GM18526 (cell line): ENCODE measurements around the gene ASCL2.

Experiments
- POLR2A ChIP-seq: IDR thresholded peaks from 3 replicates; pipeline ENCODE4 v1.6.1; 2011; ENCODE audit not compliant: insufficient read length; ENCODE audit errors: extremely low read depth

The ASCL2 gene

DNA sequence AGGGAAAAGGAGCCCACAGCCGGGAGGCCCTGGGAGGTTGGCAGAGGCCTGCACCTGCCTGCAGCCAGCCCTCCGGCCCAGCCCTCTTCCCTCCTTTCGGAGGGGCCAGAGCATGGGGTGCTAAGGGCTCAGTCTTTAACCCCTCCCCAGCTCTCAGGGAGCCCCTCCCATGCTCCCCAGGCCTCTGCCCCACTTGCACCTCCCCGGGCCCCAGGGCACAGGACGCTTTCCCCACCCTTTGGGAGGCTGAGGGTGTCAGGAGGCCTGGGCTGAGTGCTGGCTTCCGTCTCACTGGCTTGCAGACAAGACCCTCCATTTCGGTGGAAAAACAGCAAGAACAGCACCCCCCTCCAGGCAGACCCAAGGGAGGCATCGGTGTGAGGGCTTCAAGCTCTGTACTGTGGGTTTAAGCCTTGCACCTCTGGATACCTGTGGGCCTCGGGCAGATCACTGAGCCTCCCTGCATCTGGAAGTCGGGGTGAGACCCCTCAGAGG, 7.3 kb downstream of the ASCL2 start:
- no peak for TF ChIP-seq POLR2A

DNA sequence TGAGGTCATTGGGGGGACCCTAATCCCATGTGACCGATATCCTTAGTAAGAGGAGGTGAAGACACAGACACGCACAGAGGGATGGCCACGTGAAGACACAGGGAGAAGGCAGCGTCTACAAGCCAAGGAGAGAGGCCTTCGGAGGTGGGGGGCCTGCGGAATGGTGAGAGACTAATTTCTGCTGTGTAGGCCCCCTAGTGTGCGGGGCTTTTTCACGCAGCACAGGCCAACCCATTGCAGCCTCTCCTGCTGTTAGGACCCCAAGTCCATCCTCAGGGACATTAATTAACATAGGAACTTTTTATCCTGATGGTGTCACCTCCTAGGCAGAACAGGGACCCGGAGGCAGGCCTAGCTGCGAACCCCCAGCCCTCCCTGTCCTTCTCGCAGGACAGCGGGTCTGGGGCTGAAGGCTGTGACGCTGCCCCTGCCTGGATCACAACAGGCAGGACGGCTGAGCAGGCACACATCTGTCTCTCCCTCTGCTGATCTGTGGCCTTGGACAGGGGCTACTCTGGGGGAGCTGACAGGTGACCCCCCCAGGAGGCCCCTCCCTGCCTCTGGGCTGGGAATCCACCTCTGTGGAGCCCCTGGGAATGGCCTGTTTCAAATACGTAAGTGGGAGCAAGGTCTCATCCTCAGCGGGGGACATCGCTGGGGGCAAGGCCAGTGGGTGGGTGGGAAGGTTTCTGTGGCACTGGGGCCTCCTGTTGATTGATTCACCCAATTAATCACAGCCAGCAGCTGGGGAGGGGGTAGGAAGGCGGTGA, 7.9 kb downstream of the ASCL2 start:
- no peak for TF ChIP-seq POLR2A

DNA sequence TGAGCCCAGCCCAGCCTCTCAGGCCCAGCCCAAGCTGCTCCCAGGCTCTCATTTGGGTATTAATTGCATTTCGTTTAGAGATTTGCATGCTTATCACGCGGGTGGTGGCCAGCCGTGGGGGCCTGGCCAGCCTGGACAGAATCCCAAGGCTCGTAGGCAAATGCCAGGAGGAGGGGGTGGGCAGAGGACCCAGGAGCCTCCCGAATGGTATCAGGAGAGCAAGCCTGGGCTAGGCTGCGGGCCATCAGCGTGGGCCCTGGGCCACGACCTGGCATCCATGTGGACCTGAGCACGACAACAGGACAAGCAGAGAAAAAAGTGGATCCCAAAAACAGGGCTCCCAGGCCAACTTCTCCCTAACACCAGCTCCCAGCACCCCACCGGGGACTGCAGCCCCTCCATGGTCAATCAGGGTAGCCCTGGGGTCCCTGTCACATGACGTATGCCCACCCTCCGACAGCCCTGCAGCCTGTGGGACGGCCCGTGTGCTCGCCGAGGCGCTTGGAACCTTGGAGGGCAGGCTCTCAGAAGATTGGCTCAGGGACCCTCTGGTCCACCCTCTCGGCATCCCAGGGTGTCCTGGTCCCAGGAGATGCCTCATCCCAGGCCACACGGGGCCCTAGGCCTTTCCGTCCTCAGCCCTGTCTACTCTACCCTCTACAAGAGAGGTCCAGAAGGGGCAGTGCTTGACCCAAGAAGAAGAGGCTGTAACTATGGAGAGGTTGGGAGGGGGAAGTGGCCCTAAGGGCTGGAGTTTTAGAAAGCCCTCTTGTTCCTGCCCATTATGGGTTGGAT, 8.8 kb downstream of the ASCL2 start:
- TF ChIP-seq POLR2A, result no peak

DNA sequence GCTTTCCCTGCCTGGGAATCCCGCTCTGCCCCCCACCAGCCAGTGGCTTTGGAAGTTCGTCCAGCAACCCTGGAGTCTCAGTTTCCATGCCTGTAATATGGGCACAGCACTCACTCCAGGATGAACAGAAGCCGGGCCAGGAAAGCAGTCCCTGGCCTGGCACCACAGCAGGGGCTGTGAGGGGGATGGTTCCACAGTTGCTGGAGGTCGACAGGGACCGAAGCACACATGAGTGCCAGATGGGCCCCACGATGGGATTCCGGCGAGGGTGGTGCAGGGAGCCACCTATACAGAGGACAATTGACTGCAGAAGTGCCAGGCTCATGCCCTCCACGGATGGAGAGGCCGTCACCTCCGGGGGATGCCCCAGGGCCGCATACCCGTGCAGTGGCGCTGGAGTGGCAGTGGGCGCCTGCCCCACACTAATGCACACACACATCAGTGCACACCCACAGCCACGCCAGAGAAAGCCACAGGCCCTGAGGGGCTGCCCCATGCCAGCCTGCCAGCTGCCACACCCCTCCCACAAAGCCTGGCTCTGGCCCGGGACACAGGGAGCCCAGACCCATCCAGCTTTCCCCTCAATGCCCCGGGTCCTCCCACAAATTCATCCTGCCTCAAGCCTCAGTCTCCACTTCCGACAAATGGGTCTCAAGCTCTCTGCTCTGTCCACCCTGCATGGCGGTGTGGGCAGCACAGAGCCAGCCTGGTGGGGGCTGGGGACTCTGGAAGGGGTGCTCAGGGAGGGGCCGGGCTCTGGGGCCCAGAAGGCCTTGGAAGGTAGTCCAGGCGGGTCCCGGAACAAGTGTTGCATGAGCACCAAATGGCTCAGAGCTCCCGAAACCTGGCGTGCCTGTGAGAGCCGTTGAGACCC, 9.7 kb downstream of the ASCL2 start:
- no peak for TF ChIP-seq POLR2A

DNA sequence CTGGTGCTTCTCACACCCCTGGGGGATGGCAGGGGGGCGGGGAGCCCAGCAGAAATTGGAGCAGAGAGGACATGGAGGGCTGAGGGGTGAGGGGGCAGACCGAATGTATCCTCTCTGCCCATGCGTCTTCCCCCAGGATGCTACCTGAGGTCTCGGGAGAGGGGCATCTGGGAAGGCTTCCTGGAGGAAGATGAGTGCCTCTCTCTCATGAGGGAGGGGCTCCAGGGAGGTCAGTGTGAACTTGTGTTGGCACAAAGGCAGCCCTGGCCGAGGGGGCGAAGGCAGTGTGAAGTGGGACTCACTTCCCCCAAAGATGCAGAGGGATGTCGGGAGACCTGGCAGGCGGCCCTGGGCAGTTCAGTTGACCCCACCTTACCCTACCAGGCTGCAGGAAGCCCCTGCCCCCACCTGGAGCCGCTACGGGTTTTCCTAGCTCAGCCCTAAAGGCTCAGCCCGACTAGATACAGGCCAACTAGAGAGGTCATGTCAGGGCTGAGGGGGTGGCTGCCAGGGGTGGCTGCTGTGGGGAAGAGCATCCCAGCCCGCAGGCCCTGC, 10.4 kb downstream of the ASCL2 start:
- no peak for TF ChIP-seq POLR2A

DNA sequence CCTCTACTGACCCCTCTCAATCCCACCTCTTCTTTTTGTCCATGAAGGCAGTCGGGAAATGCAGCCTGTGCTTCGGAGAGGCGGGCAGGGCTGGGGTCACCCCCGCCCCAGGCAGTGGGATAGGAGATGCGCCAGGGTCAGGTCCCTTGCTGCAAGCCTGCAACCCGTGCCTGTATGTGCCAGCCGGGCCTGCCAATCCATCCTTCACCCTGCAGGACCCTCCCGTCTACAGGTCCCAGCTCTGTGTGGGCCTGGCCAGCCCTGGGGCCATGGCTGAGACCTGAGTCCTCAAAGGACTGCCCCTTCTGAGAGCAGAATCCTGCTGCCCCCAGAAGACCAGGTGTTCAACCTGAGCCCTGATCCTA, 10.9 kb downstream of the ASCL2 start:
- TF ChIP-seq POLR2A, result no peak

DNA sequence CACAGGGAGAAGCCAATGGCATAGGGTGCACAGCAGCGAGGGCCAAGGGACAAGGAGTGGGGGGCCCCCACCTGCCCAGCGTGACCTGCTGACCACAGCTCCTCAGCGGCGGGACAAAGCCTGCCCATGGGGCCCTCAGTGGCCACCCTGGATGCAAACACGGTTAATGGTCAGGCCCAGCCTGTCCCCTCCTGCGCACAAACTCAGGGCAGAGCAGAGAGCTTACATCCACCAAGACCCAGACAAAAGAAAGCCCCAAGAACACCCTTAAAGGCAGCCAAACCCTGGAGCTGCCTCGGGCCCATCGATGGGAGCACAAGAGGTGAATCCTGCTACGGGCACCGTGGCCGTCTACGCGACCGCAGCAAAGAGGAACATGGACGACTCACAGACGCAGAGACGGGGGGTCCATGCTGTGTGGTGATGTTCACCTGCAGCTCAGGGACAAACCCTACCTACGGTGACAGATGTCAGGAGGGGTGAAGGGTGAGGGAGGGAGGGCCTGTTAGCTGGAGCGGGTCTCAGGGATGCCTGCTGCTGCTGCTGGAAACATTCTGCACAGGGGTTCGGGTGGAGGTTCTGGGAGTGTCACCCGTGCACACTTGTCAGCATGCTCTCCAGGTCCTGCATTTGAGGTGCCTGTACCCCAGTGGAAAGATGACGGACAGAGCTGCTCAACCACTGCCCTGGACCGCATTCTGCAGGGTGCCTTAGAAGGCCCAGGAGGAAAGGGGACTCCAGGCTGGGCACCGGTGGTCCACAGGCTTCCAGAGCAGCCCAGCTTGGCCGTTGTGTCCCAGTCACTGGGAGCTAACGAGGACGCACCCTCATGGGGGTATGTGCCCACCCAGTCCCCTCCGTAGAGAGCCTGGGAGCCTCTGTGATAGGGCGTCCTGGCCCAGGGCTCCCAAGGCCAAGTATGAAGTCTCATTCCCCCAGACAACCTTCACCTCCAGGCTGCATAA, 11.6 kb downstream of the ASCL2 start:
- TF ChIP-seq POLR2A, result no peak

DNA sequence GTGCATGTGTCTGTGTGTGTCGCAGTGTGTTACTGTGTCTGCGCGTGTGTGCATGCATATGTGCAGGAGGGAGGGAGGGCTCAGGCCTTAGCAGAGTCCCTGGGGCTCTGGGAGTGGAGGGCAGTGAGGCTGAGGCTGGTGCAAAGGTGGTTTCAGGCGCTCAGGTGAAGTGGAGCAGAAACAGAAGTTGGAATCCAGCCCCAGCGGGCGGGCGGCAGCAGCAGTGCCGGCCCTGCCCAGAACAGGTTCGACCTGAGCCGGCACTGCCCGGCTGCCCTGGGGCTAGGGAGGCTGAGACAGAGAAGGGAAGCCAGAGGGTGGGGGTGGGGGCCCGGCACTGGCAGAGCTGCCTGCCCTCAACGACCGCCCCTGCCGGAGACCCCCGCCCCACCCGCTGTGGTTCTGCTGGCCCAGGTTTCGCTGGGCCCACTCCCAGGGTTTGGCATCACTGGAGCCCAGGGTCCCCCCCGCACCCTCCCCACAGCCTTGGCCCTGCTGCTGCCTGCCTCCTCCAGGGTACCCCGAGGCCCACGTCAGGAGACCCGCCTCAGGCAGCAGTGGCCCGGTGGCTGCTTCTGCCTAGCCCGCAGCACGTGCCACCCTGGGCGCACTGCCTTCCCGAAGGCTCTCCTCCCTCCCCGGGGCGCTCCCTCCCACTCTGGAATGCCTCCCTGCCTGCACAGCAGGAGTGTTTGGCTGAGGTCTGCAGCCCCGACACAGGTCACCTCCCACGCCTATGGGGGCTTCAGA, 13.3 kb downstream of the ASCL2 start:
- TF ChIP-seq POLR2A, result no peak

DNA sequence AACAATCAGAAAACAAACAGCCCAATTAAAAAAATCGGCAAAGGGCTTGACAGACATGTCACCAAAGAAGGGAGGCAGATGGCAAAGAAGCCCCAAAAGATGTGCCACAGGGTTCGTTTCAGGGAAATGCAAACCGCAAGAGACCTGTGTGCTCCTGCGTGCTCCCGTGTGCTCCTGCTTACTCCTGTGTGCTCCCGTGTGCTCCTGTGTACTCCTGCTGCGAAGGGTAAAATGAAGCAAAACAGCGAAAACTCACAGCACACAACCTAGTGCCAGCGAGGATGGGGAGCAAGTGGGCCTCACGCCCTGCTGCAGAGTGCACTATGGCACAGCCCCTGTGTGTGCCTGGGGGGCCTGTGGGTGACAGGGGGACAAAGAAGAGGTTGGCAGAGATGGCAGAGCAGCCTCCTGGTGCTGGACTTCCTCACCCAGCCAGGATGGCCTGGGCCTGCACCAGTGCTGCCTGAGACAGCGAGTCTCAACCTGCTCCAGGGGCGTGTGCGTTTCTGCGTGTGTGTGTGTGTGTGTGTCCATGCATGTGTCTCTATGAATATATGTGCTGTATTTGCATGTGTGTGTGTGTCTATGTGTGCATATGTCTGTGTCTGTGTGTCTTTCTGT, 14.0 kb downstream of the ASCL2 start:
- TF ChIP-seq POLR2A, result no peak

DNA sequence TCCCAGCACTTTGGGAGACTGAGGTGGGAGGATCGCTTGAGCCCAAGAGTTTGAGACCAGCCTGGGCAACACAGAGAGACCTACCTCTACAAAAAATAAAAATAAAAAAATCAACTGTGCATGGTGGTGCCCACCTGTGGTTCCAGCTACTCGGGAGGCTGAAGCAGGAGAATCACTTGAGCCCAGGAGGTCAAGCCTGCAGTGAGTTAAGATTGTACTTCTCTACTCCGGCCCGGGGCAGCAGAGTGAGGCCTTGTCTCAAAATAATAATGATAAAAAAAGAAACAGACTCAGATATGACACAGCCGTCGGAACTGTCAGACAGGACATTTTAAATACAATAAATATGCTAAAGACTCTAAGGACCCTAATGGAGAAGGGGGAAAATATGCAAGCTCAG, 18.4 kb downstream of the ASCL2 start:
- no peak for TF ChIP-seq POLR2A

DNA sequence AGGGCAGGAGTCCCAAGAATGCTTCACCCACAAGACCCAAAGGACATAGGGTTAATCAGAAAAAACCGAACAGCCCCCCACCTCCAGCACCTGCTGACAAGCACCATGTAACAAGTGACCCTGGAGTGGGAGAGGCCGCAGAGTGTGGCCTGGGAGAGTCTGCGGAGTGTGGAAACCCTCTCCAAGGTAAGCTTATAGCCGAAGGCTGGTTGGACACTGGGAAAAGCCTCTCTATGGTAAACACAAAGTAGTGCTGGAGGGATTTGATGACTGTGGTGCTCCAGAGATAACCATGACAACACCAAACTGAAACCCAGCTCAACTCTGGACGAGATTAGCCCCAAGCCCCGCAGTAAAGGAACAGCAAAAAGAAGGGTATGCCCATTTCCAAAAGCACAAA, 19.2 kb downstream of the ASCL2 start:
- TF ChIP-seq POLR2A, result no peak

DNA sequence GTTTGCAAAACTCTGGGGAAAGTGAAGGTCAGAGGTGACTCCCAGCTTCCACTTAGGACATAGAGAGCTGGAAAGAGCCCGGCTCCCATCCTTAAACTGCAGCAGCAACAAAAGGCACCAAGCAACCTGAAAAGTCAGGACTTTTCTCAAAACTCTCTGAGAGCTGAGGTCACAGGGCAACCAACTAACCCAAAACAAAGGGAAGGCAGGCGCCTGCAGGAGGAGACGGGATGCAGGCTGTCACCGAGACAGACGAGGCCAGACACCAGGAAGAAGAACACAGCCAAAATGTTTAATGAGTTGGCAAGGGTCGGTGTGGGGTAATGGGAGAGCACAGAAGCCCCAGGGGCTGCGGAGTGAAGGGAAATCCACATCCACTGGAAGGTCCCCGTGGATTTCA, 19.9 kb downstream of the ASCL2 start:
- TF ChIP-seq POLR2A, result no peak

DNA sequence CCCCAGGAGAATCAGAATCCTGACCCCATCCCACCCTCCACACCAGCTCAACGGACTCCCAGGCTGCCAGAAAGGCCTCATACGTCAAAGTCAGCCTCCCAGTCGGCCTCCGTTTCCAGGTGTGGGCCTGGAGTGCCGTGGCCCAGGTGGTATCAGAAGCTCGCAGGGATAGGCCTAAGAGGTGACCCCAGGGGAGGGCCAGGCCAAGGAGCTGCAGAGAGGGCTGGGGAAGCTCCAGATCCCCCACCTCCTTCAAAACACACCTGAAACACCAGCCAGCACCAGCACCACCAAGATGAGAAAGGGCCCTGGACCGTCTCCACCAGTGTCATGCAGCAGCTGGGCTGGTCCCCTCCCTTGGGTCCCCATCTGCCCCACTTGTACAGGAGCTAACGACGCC, 20.3 kb downstream of the ASCL2 start:
- TF ChIP-seq POLR2A, result no peak
